ENCODE measurements around the gene KIAA0753. TPM values are rescaled to one million over a fixed set of nuclear protein-coding genes. Genes with fewer than 3 reads are reported as not detected.
A peak's percentile ranks its signal among the peaks of the same experiment; 100 is the strongest.

The KIAA0753 gene
- total RNA-seq, 1 experiment from 2014 or later = 6.9 TPM

- CTCF ChIA-PET = no interaction called here
- POLR2A ChIA-PET (ENCODE audit: unreplicated experiment) = no interaction called here
- BruUV-seq (replicated peaks) = no TSS peak
Measured at GRCh38 chr17:6580625-6581024, 59.9 kb downstream of the KIAA0753 start.

DNA sequence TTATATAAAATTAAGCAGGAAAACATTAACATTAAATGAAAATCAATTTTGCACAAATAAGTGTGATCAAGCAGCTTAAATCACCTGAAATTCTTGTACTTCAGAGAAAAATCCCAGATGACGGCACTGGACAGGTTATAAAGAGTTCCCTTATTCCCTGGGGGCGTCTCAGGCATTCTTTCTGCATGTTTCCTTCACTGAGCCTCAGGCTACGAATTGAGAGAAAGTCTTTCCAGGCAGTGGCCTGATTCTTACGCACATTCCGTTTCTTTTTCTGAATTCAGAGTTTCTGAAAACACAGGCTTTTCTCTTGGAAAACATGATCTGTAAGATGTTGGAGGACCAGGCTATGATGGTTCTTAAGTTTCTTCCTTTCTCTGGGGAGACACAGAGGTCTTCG is 62.0 kb downstream of the KIAA0753 start:
- no peaks in the 10 kb centered on the region for H3K27me3 ChIP-seq (ENCODE audit: low read length)
- H3K9ac ChIP-seq (ENCODE audit: low read length) = no peak overlapping the region
- no peaks in the 10 kb centered on the region for H3K4me1 ChIP-seq (ENCODE audit: insufficient read depth, low read length)
- no peaks in the 10 kb centered on the region for H3K9me2 ChIP-seq (replicated peaks; ENCODE audit: low read length)
- H3K9me3 ChIP-seq (ENCODE audit: low read length) = no peaks in the 10 kb centered on the region
- ChIA-PET POLR2A (ENCODE audit: unreplicated experiment) (no interaction called here), CTCF (no interaction called here)
- BruUV-seq (replicated peaks) = no TSS peak
- ATAC-seq = no peak
- DNase-seq = no peak
- no peaks in the 10 kb centered on the region for H4K20me1 ChIP-seq (ENCODE audit: low read length)
- no peak overlapping the region for H3K27ac ChIP-seq (ENCODE audit: low read length)
- no peak overlapping the region for H2AFZ ChIP-seq (ENCODE audit: low read length)
- no peaks in the 10 kb centered on the region for H3K79me2 ChIP-seq (ENCODE audit: low read length)
- no peak overlapping the region for H3K4me3 ChIP-seq (ENCODE audit: low read length)
- intact Hi-C loops (cut with micrococcal nuclease) = no loop called here
- no peak overlapping the region for H3K4me2 ChIP-seq (ENCODE audit: low read length)
- H3K36me3 ChIP-seq (ENCODE audit: low read depth, low read length) = peaks cover 4% of the 10 kb centered on the region; the same call in 1 of the 2 replicates
- no peaks in the 10 kb centered on the region for H3F3A ChIP-seq (ENCODE audit: low read length, unreplicated experiment)
- TF ChIP-seq EZH2phosphoT487 (IDR thresholded peaks at IDR 0.05; ENCODE audit: borderline replicate concordance, low read length) = no peak
- no peak for TF ChIP-seq EZH2 (IDR thresholded peaks at IDR 0.05; ENCODE audit: low read length, unreplicated experiment)
- no peak for TF ChIP-seq CTCF (conservative IDR thresholded peaks at IDR 0.05; ENCODE audit: low read depth, low read length)

More at GRCh38 chr17:6580625-6581024, 59.9 kb downstream of the KIAA0753 start:
- no peaks in the 10 kb centered on the region for H3F3A ChIP-seq (ENCODE audit: low read length, unreplicated experiment)
- H3K4me1 ChIP-seq (ENCODE audit: insufficient read depth, low read length) = no peaks in the 10 kb centered on the region
- no peak overlapping the region for H3K9ac ChIP-seq (ENCODE audit: low read length)
- intact Hi-C loops (cut with micrococcal nuclease) = no loop called here
- H3K9me3 ChIP-seq (ENCODE audit: low read length) = no peaks in the 10 kb centered on the region
- H3K27ac ChIP-seq (ENCODE audit: low read length) = no peak overlapping the region
- no peak for ATAC-seq
- H2AFZ ChIP-seq (ENCODE audit: low read length) = no peak overlapping the region
- H3K4me2 ChIP-seq (ENCODE audit: low read length) = no peak overlapping the region
- DNase-seq = no peak
- peaks cover 6% of the 10 kb centered on the region; the same call in 1 of the 2 replicates for H3K36me3 ChIP-seq (ENCODE audit: low read depth, low read length)
- no peaks in the 10 kb centered on the region for H3K79me2 ChIP-seq (ENCODE audit: low read length)
- H3K9me2 ChIP-seq (replicated peaks; ENCODE audit: low read length) = no peaks in the 10 kb centered on the region
- TF ChIP-seq EZH2phosphoT487 (IDR thresholded peaks at IDR 0.05; ENCODE audit: borderline replicate concordance, low read length) = no peak
- TF ChIP-seq CTCF (conservative IDR thresholded peaks at IDR 0.05; ENCODE audit: low read depth, low read length) = no peak
- no peak for TF ChIP-seq EZH2 (IDR thresholded peaks at IDR 0.05; ENCODE audit: low read length, unreplicated experiment)
- no peak overlapping the region for H3K4me3 ChIP-seq (ENCODE audit: low read length)
- no peaks in the 10 kb centered on the region for H4K20me1 ChIP-seq (ENCODE audit: low read length)
- H3K27me3 ChIP-seq (ENCODE audit: low read length) = no peaks in the 10 kb centered on the region

- Histone ChIP-seq H3K9ac (ENCODE audit: low read length) (no peak overlapping the region), H3F3A (ENCODE audit: low read length, unreplicated experiment) (no peaks in the 10 kb centered on the region), H3K36me3 (ENCODE audit: low read depth, low read length) (peaks cover 1% of the 10 kb centered on the region; the same call in 1 of the 2 replicates), H3K9me2 (replicated peaks; ENCODE audit: low read length) (no peaks in the 10 kb centered on the region), H3K27ac (ENCODE audit: low read length) (no peak overlapping the region), H3K4me3 (ENCODE audit: low read length) (no peak overlapping the region), H3K79me2 (ENCODE audit: low read length) (no peaks in the 10 kb centered on the region), H4K20me1 (ENCODE audit: low read length) (no peaks in the 10 kb centered on the region), H3K27me3 (ENCODE audit: low read length) (no peaks in the 10 kb centered on the region), H3K4me2 (ENCODE audit: low read length) (no peak overlapping the region), H2AFZ (ENCODE audit: low read length) (no peak overlapping the region), H3K9me3 (ENCODE audit: low read length) (no peaks in the 10 kb centered on the region), H3K4me1 (ENCODE audit: insufficient read depth, low read length) (no peaks in the 10 kb centered on the region)
- BruUV-seq (replicated peaks) = no TSS peak
- DNase-seq (peak; percentile 63), ATAC-seq (peak; percentile 64)
- CTCF ChIA-PET = interaction anchor here (0.7 kb wide), 1 partner anchor 71 kb away, joined by 3 read pairs; no protein-coding TSS in a partner anchor
- POLR2A ChIA-PET (ENCODE audit: unreplicated experiment) = no interaction called here
- intact Hi-C loops (cut with micrococcal nuclease) = no loop called here
- no peak for TF ChIP-seq CTCF (conservative IDR thresholded peaks at IDR 0.05; ENCODE audit: low read depth, low read length)
- no peak for TF ChIP-seq EZH2phosphoT487 (IDR thresholded peaks at IDR 0.05; ENCODE audit: borderline replicate concordance, low read length)
- no peak for TF ChIP-seq EZH2 (IDR thresholded peaks at IDR 0.05; ENCODE audit: low read length, unreplicated experiment)
Measured at GRCh38 chr17:6577686-6578263, 62.7 kb downstream of the KIAA0753 start.
